Body of pancreas (tissue), 4 donors: Measurements from ENCODE around the gene PHLDB1.

ENCODE experiments used
- POLR2A ChIP-seq, 3 donors: fragments of 450-650 bp; IDR thresholded peaks; one replicate each; pipeline ENCODE4 v1.6.1; 2016; ENCODE audit warnings: antibody characterized with exemption in 3 of 3, mild to moderate bottlenecking in 2 of 3
- TF ChIP-seq, protein P1 (sequence below), 7 experiments: fragments of 450-650 bp in 4 of 7; fragments of 200-600 bp in 3 of 7; sonication (generic) in 3 of 7; IDR thresholded peaks; one replicate each; pipeline ENCODE4 v1.5.1; 2016 to 2019; ENCODE audit warnings: antibody characterized with exemption in 7 of 7

- TF ChIP-seq POLR2A (IDR thresholded peaks at IDR 0.05), result no peak
- TF ChIP-seq, protein P1, sequence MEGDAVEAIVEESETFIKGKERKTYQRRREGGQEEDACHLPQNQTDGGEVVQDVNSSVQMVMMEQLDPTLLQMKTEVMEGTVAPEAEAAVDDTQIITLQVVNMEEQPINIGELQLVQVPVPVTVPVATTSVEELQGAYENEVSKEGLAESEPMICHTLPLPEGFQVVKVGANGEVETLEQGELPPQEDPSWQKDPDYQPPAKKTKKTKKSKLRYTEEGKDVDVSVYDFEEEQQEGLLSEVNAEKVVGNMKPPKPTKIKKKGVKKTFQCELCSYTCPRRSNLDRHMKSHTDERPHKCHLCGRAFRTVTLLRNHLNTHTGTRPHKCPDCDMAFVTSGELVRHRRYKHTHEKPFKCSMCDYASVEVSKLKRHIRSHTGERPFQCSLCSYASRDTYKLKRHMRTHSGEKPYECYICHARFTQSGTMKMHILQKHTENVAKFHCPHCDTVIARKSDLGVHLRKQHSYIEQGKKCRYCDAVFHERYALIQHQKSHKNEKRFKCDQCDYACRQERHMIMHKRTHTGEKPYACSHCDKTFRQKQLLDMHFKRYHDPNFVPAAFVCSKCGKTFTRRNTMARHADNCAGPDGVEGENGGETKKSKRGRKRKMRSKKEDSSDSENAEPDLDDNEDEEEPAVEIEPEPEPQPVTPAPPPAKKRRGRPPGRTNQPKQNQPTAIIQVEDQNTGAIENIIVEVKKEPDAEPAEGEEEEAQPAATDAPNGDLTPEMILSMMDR (IDR thresholded peaks at IDR 0.05), result no peak
Measured at GRCh38 chr11:118618991-118619375, 11.6 kb downstream of the PHLDB1 start.
